GM19397 (cell line): Measurements from ENCODE around the gene FADS3.

Source experiments
- ATAC-seq: cut with Tn5 transposase; IDR thresholded peaks from one replicate; pipeline ENCODE4 v1.9.1; 2021; ENCODE audit warnings: mild to moderate bottlenecking, moderate library complexity; ENCODE audit not compliant: unreplicated experiment

Gene FADS3

DNA sequence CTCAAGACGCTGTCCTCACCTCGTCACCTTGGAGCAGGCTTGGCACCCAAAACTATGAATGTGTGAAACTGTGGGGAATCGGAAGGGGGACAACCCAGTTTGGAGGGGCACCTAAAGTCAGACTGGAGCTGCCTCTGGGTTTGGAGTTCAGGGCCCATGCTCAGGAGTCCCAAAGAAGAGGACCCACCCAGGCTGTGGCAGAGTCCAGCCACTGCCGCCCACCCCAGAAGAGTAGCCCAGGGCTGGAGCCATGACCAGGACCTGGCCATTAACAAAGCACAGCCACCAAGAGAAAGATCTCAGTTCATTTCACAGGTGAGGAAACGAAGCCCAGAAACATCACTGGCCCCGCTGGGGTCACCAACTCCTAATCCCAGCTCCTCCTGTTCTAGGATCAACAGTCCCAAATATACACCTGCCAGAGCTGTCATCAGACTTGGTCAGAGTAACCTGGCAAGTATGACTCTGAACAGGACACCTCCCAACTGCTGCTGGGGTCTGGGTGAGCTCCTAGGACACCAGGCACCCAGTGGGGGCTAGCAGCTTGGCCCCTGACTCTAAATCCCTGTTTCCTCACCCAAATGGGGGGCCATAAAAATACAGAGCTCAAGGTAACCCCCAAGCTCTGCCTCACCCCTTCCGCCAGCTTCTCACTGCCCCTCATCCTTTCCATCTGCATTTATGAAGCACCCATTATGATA lies 23.3 kb upstream of the FADS3 start:
- ATAC-seq, result no peak

- ATAC-seq, result no peak
These were observed 22.5 kb upstream of the FADS3 start for GRCh38 chr11:61913699-61914395.

GRCh38 chr11:61912991-61913698 lies 21.8 kb upstream of the FADS3 start:
- no peak for ATAC-seq

- no peak for ATAC-seq
These were observed 21.2 kb upstream of the FADS3 start for GRCh38 chr11:61912530-61912898.

DNA sequence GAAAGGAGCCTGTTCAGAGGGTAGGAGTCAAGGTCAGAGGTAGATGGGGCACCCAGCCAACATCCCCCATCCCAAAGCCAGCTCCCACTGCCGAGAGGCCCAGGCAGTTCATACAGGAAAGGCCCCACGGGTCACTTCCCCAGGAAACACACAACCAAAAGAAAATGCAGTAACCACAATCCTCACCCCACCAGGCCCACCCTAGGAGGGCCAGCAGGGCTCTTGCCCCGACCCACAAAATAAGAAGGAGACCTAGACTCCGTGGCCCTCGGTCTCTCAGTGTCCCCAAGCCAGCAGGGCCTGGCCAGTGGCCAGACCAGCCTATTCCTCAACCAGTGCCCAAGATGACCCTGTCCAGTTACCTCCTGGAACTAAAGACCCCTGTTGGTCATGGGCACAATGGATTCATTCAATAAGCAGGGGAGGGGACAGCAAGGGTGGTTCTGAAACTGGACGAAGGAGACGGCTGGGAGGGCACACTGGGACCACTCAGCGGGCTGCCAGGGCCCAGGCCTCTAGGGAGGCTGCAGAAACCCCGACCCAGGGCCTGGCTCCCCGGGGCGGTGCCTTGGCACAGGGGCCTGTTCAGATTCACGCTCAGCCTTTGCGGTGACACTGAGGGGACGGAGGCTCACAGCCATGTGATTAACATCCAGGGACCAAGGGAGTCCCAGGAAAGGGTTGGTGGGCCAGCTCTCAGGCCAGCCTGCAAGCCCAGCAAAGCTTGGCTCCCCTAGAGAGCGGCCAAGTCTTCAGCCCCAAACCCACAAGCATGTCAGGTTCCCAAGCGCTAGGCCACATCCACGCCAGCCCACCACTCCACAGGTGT lies 20.6 kb upstream of the FADS3 start:
- ATAC-seq, result no peak

- no peak for ATAC-seq
These were observed 19.9 kb upstream of the FADS3 start for GRCh38 chr11:61911128-61911700.

- no peak for ATAC-seq
These were observed 19.1 kb upstream of the FADS3 start for GRCh38 chr11:61910187-61911127.

DNA sequence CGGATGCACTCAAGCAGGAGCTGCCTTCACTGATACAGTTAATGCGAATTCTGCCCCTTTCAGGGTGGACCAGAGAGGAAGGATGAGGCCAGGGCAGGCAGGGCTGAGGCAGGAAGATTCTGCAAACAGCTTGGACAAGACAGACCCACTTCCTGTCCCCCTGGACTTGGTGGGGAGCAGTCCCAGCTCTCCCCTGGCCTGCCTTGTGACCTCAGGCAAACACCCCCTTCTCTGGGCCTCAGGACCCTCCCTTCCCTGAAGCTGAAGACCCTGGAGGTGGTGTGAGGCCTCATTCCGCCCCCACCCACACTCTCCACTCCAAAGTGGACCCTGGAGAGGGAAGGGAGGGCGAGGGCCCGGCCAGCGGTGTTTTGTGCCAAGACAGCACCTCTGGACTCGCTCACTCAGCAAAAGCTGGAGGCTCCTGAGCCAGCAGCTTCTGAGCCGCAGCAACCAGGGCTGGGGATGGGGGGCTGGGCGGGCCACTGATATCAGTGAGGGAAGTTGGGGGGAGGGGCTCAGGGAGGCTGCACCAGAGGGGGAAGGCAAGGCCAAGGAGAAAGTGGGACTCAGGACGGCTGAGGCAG lies 17.5 kb upstream of the FADS3 start:
- ATAC-seq, result no peak

DNA sequence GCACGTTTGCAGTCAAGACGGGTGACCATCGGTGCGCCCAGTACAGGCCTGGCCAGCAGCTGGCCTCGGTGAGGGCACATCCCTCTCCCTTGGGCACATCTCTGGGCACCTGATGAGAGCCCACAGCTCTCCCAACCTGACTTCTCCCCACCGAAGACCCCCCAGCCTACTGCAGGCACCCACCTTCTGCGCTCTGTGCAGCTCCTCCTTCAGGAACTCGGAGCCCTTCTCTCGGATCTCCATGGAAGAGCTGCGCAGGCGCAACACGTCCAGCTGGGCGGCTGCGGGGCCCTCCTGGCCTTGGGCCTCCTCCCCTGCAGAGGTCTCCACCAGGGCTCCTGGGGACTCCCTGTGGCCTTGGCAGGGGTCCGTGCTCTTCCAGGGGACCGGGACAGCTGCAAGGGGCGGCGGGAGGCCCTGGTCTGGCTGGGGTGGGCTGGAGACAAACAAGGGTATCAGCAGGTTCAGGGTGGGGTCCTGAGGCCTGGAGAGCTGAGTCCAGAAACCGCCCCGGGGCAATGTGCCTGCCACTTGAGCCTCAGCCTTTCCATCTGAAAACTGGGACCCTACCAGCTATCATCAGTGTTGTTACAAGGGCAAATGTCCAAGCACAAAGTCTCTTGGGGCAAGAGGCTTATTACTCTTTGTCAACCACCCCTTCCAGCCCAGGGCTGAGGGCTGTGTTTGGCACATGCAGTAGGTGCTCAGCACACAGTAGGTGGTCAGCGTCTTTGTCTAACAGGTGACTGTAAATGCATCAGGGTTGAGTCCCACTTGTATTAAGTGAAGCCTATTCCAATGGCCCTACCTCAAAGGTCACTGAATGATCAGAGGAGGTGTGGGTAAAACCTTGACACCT lies 16.8 kb upstream of the FADS3 start:
- no peak for ATAC-seq

DNA sequence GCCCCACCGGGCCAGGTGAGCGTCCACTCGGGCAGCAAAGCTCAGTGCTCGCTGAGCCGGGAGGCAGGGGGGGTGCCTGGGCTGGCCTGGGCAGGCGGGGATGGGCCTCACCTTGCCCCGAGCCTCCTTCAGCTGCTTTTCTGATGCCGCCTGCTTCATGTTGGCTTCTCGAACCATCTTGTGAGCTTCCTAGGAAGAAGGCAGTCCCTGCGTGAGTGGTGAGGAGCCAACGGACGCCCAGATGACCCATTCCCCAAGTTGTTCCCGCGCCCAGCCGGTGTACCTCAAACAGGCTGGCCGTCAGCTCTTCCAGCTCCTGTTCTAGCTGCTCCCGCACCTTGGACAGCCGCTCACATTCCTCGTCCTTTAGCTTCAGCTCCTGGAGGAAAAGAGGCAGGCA lies 15.9 kb upstream of the FADS3 start:
- ATAC-seq, result no peak

DNA sequence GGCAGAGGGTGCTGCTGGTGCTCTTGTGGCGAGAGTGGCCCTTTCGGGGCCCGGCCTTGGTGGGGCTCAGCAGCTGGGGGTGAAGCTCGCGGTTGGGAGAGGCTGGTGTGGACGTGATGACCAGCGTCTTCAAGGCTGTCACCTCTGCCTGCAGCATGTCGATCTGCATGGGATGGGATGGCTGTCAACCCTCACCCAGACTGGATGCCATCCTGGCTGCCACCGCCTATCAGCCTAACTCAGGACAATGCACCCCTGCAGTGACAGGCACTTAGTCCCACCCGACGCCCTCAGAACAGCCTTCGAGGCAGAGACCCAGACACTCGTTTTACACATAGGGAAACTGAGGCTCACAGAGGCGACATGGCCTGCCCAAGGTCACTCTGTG lies 15.2 kb upstream of the FADS3 start:
- no peak for ATAC-seq

DNA sequence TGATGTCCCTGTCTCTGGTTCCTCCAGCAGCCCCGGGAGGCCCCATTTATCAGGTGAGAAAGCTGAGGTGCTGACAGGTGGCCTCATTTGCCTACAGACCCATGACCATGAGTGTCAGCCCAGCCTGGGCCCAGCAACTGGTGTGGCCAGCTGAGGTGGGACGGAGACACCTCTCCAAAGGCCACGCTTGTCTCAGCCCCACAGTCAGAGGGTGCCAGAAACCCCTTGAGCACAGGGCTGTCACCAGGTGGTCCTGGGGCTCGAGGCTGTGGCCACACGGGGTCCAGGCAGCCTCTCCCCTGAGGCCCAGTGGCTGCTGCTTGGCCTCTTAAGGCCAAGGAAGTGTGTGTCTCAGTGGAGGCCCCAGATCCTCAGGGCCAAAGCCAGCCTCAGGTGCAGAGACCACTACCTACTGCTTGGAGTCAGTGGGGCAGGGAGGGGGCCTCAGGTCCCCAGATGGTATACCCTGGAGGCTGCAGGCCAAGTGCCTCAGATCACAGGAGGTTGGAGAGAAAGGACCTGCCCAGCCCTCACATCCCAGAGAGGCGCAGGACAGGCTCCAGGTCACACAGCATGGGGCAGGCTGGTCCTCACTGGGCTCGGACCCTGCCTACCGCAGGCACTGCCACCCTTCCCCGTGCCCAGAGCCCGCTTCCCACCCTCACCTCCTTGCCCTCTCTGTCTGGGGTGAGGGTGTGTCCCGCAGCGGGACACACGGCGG lies 14.6 kb upstream of the FADS3 start:
- ATAC-seq, result no peak

GRCh38 chr11:61905067-61905696 lies 13.8 kb upstream of the FADS3 start:
- no peak for ATAC-seq

- ATAC-seq, result no peak
These were observed 13.2 kb upstream of the FADS3 start for GRCh38 chr11:61904539-61905048.

- no peak for ATAC-seq
These were observed 12.5 kb upstream of the FADS3 start for GRCh38 chr11:61903845-61904244.

DNA sequence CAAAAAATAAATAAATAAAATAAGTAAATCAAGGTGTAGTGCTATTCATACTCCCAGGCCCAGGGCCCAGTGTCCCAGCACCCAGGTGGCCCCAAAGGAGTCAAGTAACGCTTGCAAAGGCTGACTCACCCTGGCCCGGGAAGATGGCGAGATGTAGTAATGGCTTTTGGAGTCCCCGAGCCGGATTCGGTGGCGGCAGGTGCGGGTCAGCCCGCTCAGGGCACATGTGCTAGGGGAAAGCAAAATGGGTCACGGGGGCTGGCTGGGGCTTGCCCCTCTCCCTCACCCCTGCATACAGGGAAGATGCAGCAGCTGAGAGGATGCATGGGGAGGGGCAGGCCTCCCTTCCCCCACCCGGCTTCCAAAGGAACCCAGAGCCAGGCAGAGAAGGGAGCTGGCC lies 11.0 kb upstream of the FADS3 start:
- ATAC-seq, result no peak

DNA sequence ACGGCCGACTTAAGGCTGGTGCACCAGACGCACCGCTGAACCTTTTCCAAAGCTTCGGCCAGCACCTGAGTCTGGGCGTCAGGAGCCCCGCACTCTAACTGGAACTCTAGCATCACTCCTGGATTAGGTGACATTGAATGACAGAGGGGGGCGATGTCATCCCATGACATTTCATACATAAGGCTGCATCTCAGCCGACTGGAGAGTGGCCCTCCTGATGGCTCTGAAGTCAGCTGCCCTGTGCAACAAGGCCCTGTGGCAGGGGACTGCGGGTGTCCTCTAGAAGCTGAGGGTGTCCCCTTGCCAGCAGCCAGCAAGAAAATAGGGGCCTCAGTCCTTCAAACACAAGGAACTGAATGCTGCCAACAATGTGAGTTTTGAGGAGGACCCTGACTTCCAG lies 10.1 kb upstream of the FADS3 start:
- ATAC-seq, result no peak
